HEK293 (cell line): ENCODE measurements around the gene SULF2.

ENCODE experiments used
- CTCF ChIA-PET: fragments of 350-600 bp; formaldehyde crosslinking; extraction: SDS; loops from one replicate; lab custom pipeline; 2021; ENCODE audit warnings: antibody characterized with exemption; lab: Yijun Ruan, JAX
- POLR2A ChIA-PET: fragments of 300-600 bp; formaldehyde crosslinking; extraction: SDS; loops from one replicate; lab custom pipeline; 2020; ENCODE audit warnings: antibody characterized with exemption, inconsistent platforms; lab: Yijun Ruan, JAX
- H3K27ac ChIP-seq: fragments of 200-500 bp; sonication (Bioruptor generic); 2 replicates; pipeline ENCODE4 v1.5.1; 2014; ENCODE audit warnings: low read depth, low read length, control low read depth, inconsistent platforms; ENCODE audit errors: extremely low read depth
- H3K36me3 ChIP-seq, 2 experiments: fragments of 200-500 bp in 1 of 2; sonication (Bioruptor generic) in 1 of 2; 1 replicate in 1 of 2; 2 replicates in 1 of 2; pipeline ENCODE4 v1.5.1; 2014 to 2017; ENCODE audit warnings: inconsistent platforms in 2 of 2, low read length in 2 of 2; ENCODE audit not compliant: control insufficient read depth in 2 of 2, insufficient read depth in 1 of 2
- H3K4me1 ChIP-seq: fragments of 200-500 bp; sonication (Bioruptor generic); 2 replicates; pipeline ENCODE4 v1.5.1; 2014; ENCODE audit warnings: mild to moderate bottlenecking, low read length, inconsistent platforms; ENCODE audit not compliant: control insufficient read depth, insufficient read depth
- H3K4me3 ChIP-seq: 2 replicates; pipeline ENCODE4 v1.5.1; 2011; ENCODE audit warnings: low read depth, mild to moderate bottlenecking, control low read depth, low read length, moderate library complexity
- H3K9me3 ChIP-seq: fragments of 200-500 bp; sonication (Bioruptor generic); 2 replicates; pipeline ENCODE4 v1.5.1; 2014; ENCODE audit warnings: low read depth, low read length, inconsistent platforms; ENCODE audit not compliant: control insufficient read depth, insufficient read depth
- KLF10 ChIP-seq: fragments of 450-650 bp; IDR thresholded peaks from 2 replicates; pipeline ENCODE4 v1.5.1; 2018; ENCODE audit warnings: missing biosample characterization, mild to moderate bottlenecking, missing genetic modification characterization
- MYNN ChIP-seq: fragments of 450-650 bp; formaldehyde crosslinking; IDR thresholded peaks from 2 replicates; pipeline ENCODE4 v1.5.1; 2016; ENCODE audit warnings: missing biosample characterization, missing genetic modification characterization, borderline replicate concordance
- SP7 ChIP-seq: fragments of 450-650 bp; formaldehyde crosslinking; IDR thresholded peaks from 2 replicates; pipeline ENCODE4 v1.5.1; 2016; ENCODE audit warnings: missing biosample characterization, missing genetic modification characterization
- YY1 ChIP-seq: fragments of 450-650 bp; formaldehyde crosslinking; IDR thresholded peaks from 2 replicates; pipeline ENCODE4 v1.5.1; 2018; ENCODE audit warnings: missing biosample characterization, missing genetic modification characterization
- ZBTB8A ChIP-seq: fragments of 450-650 bp; formaldehyde crosslinking; IDR thresholded peaks from 2 replicates; pipeline ENCODE4 v1.5.1; 2016; ENCODE audit warnings: missing biosample characterization, missing genetic modification characterization
- ZFP37 ChIP-seq: fragments of 450-650 bp; formaldehyde crosslinking; IDR thresholded peaks from 2 replicates; pipeline ENCODE4 v1.5.1; 2016; ENCODE audit warnings: missing biosample characterization, missing genetic modification characterization
- ZFP41 ChIP-seq: fragments of 450-650 bp; formaldehyde crosslinking; IDR thresholded peaks from 2 replicates; pipeline ENCODE4 v1.5.1; 2016; ENCODE audit warnings: missing biosample characterization, missing genetic modification characterization, borderline replicate concordance
- ZIC2 ChIP-seq: fragments of 450-650 bp; formaldehyde crosslinking; IDR thresholded peaks from 2 replicates; pipeline ENCODE4 v1.5.1; 2016; ENCODE audit warnings: missing biosample characterization, missing genetic modification characterization
- ZNF114 ChIP-seq: fragments of 450-650 bp; formaldehyde crosslinking; IDR thresholded peaks from 2 replicates; pipeline ENCODE4 v1.5.0; 2017; ENCODE audit warnings: missing biosample characterization, missing genetic modification characterization
- ZNF174 ChIP-seq: fragments of 450-650 bp; formaldehyde crosslinking; IDR thresholded peaks from 2 replicates; pipeline ENCODE4 v1.5.0; 2017; ENCODE audit warnings: missing biosample characterization, mild to moderate bottlenecking, missing genetic modification characterization
- ZNF23 ChIP-seq: fragments of 450-650 bp; formaldehyde crosslinking; IDR thresholded peaks from 2 replicates; pipeline ENCODE4 v1.5.1; 2016; ENCODE audit warnings: missing biosample characterization, missing genetic modification characterization, borderline replicate concordance
- ZNF266 ChIP-seq: fragments of 450-650 bp; formaldehyde crosslinking; IDR thresholded peaks from 2 replicates; pipeline ENCODE4 v1.5.1; 2016; ENCODE audit warnings: missing biosample characterization, missing genetic modification characterization, low read depth
- ZNF529 ChIP-seq: fragments of 450-650 bp; formaldehyde crosslinking; IDR thresholded peaks from 2 replicates; pipeline ENCODE4 v1.5.1; 2017; ENCODE audit warnings: missing genetic modification characterization, missing biosample characterization; ENCODE audit not compliant: insufficient replicate concordance
- ZNF571 ChIP-seq: fragments of 450-650 bp; formaldehyde crosslinking; IDR thresholded peaks from 2 replicates; pipeline ENCODE4 v1.5.0; 2017; ENCODE audit warnings: missing biosample characterization, missing genetic modification characterization
- ZNF830 ChIP-seq: fragments of 450-650 bp; IDR thresholded peaks from 2 replicates; pipeline ENCODE4 v1.5.0; 2018; ENCODE audit warnings: missing biosample characterization, missing genetic modification characterization, low read depth, mild to moderate bottlenecking, moderate library complexity
- TF ChIP-seq, protein P1 (sequence below): fragments of 450-650 bp; formaldehyde crosslinking; IDR thresholded peaks from 2 replicates; pipeline ENCODE4 v1.5.1; 2016; ENCODE audit warnings: missing biosample characterization, missing genetic modification characterization
- TF ChIP-seq, protein P2 (sequence below): fragments of 450-650 bp; formaldehyde crosslinking; IDR thresholded peaks from 2 replicates; pipeline ENCODE4 v1.5.1; 2017; ENCODE audit warnings: missing biosample characterization, missing genetic modification characterization
- TF ChIP-seq, protein P3 (sequence below): fragments of 450-650 bp; formaldehyde crosslinking; IDR thresholded peaks from 2 replicates; pipeline ENCODE4; 2016; ENCODE audit warnings: missing biosample characterization, missing genetic modification characterization
- TF ChIP-seq, protein P4 (sequence below): fragments of 450-650 bp; formaldehyde crosslinking; IDR thresholded peaks from 2 replicates; pipeline ENCODE4 v1.5.1; 2016; ENCODE audit warnings: missing biosample characterization, missing genetic modification characterization
- TF ChIP-seq, protein P5 (sequence below): fragments of 450-650 bp; formaldehyde crosslinking; IDR thresholded peaks from 2 replicates; pipeline ENCODE4 v1.5.1; 2017; ENCODE audit warnings: missing biosample characterization, missing genetic modification characterization

SULF2 gene

DNA sequence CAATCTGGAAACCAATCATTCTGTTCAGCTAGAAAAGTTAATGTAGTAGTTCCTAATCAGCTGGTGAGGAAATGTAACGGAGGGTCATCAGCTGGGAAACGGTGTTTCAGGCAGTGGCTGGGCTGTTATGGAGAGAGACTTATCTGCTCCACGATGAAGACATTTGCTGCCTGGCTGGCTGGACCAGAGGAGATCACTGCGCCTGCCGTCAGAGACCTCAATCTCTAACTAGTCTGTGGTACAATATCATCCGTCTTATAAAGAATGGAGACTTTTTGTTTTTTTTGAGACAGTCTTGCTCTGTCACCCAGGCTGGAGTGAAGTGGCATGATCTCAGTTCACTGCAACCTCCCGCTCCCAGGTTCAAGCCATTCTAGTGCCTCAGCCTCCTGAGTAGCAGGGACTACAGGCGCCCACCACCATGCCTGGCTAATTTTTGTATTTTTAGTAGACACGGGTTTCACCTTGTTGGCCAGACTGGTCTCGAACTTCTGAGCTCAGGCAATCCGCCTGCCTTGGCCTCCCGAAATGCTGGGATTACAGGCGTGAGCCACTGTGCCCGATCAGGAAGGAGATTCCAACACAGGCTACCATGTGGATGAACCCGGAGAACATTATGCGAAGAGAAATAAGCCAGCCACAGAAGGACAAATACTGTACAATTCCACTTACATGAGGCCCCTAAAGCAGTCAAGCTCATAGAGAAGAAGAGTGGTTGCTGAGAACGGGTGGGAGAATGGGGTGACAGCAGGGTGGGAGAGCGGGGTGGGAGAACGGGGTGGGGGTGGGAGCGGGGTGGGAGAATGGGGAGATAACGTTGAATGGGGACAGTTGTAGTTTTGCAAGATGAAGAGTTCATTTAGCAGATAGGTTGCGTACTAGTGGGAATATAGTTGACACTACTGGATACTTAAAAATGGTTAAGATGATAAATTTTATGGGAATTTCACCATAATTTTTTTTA, 115.1 kb downstream of the SULF2 start:
- H3K27ac ChIP-seq = no peak overlapping the region
- POLR2A ChIA-PET = no interaction called here
- no peaks in the 10 kb centered on the region for H3K9me3 ChIP-seq
- H3K4me3 ChIP-seq = no peak overlapping the region
- H3K4me1 ChIP-seq = no peaks in the 10 kb centered on the region
- H3K36me3 ChIP-seq = peaks cover 0 to 31% of the 10 kb centered on the region in 2 experiments; a peak in 2 of 3 replicates
- no peak for TF ChIP-seq ZNF174 (tag by site-specific recombination)
- no peak for TF ChIP-seq SP7 (tag by site-specific recombination)
- no peak for TF ChIP-seq ZIC2 (tag by site-specific recombination)
- TF ChIP-seq, protein P1, sequence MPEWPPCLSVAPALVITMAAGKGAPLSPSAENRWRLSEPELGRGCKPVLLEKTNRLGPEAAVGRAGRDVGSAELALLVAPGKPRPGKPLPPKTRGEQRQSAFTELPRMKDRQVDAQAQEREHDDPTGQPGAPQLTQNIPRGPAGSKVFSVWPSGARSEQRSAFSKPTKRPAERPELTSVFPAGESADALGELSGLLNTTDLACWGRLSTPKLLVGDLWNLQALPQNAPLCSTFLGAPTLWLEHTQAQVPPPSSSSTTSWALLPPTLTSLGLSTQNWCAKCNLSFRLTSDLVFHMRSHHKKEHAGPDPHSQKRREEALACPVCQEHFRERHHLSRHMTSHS (tag by site-specific recombination) = no peak
- TF ChIP-seq, all 188 proteins: peak for 0
- CTCF ChIA-PET = interaction anchor here (0.6 to 0.7 kb wide), 3 partner anchors 274 to 954 kb away, joined by 3 to 4 read pairs (median 4); no protein-coding TSS in a partner anchor

DNA sequence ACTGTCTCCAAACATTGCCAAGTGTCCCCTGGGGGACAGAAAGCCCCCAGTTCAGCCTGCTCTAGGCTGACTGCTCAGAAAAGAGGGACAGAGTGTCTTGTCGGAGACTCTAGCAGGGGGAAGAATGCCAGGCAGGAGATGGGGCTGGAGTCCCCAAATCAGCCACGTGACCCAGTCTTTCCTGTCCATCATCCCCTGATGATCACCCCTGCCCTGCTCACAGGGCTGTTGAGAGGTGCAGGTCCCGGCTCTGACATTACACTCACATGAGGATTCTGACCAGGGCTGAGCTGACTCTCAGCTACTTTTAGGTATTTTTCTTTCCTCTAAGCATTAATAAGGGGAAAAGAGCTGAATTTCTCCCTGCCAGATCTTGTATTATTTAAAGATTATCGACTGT, 115.8 kb downstream of the SULF2 start:
- H3K9me3 ChIP-seq = no peaks in the 10 kb centered on the region
- ChIA-PET POLR2A (no interaction called here), CTCF (interaction anchor here (0.6 to 0.7 kb wide), 4 partner anchors 201 to 954 kb away, joined by 3 to 4 read pairs (median 4); no protein-coding TSS in a partner anchor)
- no peak overlapping the region for H3K27ac ChIP-seq
- TF ChIP-seq, protein P2, sequence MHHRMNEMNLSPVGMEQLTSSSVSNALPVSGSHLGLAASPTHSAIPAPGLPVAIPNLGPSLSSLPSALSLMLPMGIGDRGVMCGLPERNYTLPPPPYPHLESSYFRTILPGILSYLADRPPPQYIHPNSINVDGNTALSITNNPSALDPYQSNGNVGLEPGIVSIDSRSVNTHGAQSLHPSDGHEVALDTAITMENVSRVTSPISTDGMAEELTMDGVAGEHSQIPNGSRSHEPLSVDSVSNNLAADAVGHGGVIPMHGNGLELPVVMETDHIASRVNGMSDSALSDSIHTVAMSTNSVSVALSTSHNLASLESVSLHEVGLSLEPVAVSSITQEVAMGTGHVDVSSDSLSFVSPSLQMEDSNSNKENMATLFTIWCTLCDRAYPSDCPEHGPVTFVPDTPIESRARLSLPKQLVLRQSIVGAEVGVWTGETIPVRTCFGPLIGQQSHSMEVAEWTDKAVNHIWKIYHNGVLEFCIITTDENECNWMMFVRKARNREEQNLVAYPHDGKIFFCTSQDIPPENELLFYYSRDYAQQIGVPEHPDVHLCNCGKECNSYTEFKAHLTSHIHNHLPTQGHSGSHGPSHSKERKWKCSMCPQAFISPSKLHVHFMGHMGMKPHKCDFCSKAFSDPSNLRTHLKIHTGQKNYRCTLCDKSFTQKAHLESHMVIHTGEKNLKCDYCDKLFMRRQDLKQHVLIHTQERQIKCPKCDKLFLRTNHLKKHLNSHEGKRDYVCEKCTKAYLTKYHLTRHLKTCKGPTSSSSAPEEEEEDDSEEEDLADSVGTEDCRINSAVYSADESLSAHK (tag by site-specific recombination) = no peak
- no peak for TF ChIP-seq ZFP41
- no peak for TF ChIP-seq ZNF830 (tag by site-specific recombination)
- TF ChIP-seq ZNF266 (tag by site-specific recombination) = no peak
- H3K36me3 ChIP-seq = peaks cover 0 to 24% of the 10 kb centered on the region in 2 experiments; a peak in 2 of 3 replicates
- no peaks in the 10 kb centered on the region for H3K4me1 ChIP-seq
- no peak overlapping the region for H3K4me3 ChIP-seq

DNA sequence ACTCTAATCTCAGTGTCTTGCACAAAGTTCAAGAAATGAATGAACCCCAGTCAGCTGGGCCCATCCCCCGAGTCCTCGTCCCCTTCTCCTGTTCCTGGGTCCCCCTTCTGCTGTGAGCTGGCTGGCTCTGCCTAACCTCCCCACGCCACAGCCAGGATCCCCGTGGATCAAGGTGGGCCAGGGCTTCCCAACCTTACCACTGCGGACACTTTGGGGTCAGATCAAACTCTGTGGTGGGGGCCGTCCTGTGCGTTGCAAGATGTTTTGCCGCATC, 116.2 kb downstream of the SULF2 start:
- H3K27ac ChIP-seq = no peak overlapping the region
- H3K9me3 ChIP-seq = no peaks in the 10 kb centered on the region
- no peak overlapping the region for H3K4me3 ChIP-seq
- POLR2A ChIA-PET = no interaction called here
- no peaks in the 10 kb centered on the region for H3K4me1 ChIP-seq
- CTCF ChIA-PET = interaction anchor here (0.7 kb wide), 1 partner anchor 201 kb away, joined by 4 read pairs; no protein-coding TSS in a partner anchor
- H3K36me3 ChIP-seq = peaks cover 0 to 20% of the 10 kb centered on the region in 2 experiments; a peak in 2 of 3 replicates
- TF ChIP-seq ZNF571 (tag by site-specific recombination) (no peak), MYNN (tag by site-specific recombination) (no peak), YY1 (tag by site-specific recombination) (no peak), ZFP37 (tag by site-specific recombination) (no peak), ZBTB8A (tag by site-specific recombination) (no peak), ZNF529 (tag by site-specific recombination) (no peak), KLF10 (tag by site-specific recombination) (no peak), ZNF23 (no peak), ZNF114 (tag by site-specific recombination) (no peak)
- TF ChIP-seq, protein P3, sequence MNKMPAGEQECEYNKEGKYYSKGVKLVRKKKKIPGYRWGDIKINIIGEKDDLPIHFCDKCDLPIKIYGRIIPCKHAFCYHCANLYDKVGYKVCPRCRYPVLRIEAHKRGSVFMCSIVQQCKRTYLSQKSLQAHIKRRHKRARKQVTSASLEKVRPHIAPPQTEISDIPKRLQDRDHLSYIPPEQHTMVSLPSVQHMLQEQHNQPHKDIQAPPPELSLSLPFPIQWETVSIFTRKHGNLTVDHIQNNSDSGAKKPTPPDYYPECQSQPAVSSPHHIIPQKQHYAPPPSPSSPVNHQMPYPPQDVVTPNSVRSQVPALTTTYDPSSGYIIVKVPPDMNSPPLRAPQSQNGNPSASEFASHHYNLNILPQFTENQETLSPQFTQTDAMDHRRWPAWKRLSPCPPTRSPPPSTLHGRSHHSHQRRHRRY (tag by site-specific recombination) = no peak
- TF ChIP-seq, protein P1 (tag by site-specific recombination) = no peak
- TF ChIP-seq, protein P4, sequence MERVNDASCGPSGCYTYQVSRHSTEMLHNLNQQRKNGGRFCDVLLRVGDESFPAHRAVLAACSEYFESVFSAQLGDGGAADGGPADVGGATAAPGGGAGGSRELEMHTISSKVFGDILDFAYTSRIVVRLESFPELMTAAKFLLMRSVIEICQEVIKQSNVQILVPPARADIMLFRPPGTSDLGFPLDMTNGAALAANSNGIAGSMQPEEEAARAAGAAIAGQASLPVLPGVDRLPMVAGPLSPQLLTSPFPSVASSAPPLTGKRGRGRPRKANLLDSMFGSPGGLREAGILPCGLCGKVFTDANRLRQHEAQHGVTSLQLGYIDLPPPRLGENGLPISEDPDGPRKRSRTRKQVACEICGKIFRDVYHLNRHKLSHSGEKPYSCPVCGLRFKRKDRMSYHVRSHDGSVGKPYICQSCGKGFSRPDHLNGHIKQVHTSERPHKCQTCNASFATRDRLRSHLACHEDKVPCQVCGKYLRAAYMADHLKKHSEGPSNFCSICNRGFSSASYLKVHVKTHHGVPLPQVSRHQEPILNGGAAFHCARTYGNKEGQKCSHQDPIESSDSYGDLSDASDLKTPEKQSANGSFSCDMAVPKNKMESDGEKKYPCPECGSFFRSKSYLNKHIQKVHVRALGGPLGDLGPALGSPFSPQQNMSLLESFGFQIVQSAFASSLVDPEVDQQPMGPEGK (tag by site-specific recombination) = no peak
- TF ChIP-seq, protein P5, sequence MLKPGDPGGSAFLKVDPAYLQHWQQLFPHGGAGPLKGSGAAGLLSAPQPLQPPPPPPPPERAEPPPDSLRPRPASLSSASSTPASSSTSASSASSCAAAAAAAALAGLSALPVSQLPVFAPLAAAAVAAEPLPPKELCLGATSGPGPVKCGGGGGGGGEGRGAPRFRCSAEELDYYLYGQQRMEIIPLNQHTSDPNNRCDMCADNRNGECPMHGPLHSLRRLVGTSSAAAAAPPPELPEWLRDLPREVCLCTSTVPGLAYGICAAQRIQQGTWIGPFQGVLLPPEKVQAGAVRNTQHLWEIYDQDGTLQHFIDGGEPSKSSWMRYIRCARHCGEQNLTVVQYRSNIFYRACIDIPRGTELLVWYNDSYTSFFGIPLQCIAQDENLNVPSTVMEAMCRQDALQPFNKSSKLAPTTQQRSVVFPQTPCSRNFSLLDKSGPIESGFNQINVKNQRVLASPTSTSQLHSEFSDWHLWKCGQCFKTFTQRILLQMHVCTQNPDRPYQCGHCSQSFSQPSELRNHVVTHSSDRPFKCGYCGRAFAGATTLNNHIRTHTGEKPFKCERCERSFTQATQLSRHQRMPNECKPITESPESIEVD (tag by site-specific recombination) = no peak
